ENCODE results near the gene UBE2K. TPM values are rescaled to one million over a fixed set of nuclear protein-coding genes. Genes with fewer than 3 reads are reported as not detected.
A peak's percentile ranks its signal among the peaks of the same experiment; 100 is the strongest.
"Not testable (repeated sequence)": the region's sequence is repeated elsewhere in the genome, so short reads cannot be mapped to it uniquely, and the experiment has no call there.

Gene UBE2K
- total and polyA plus RNA-seq, 12 donors, result 24.0 to 74.0 (median 56.5) TPM

GRCh38 chr4:39698424-39699009 lies 581 bp downstream of the UBE2K start:
- peak overlapping the region; percentile 69 to 95 (median 80) for H3K4me3 ChIP-seq
- H3K27ac ChIP-seq, result peak overlapping the region; percentile 51 to 99 (median 95)
- DNase-seq, result peak; percentile 46 to 55
- no peaks in the 10 kb centered on the region for H3K27me3 ChIP-seq
- no peaks in the 10 kb centered on the region for H3K9me3 ChIP-seq
- peak; percentile 49 to 76 (median 68) for ATAC-seq
- peaks cover 0 to 49% (median 33%) of the 10 kb centered on the region in 9 donors for H3K4me1 ChIP-seq
- WGBS, 2 donors, result 0 to 1% methylated on average over 19 to 21 of the region's 21 CpGs
- intact Hi-C loops (cut with DNase I), result loop anchor here in 7 of 10 donors (2.0 to 10.0 kb wide), 11 partner anchors 34 to 619 kb away; partner anchors contain the start of genes SMIM14 (in 4 of the 7), N4BP2 (in 3 of the 7), PDS5A (in 2 of the 7) and UGDH (in 1 of the 7)
- no peak for TF ChIP-seq CTCF (IDR thresholded peaks at IDR 0.05)
- peaks cover 0 to 20% (median 0%) of the 10 kb centered on the region in 9 donors for H3K36me3 ChIP-seq

GRCh38 chr4:39699687-39700409 lies 1.9 kb downstream of the UBE2K start:
- Histone ChIP-seq H3K9me3 (no peaks in the 10 kb centered on the region), H3K27ac (peak overlapping the region in 5 of 10 donors; percentile 6 to 99 (median 23)), H3K36me3 (peaks cover 0 to 29% (median 0%) of the 10 kb centered on the region in 9 donors), H3K4me1 (peaks cover 0 to 49% (median 33%) of the 10 kb centered on the region in 9 donors), H3K4me3 (peak overlapping the region in 9 of 10 donors; percentile 69 to 95 (median 82)), H3K27me3 (no peaks in the 10 kb centered on the region)
- DNase-seq (no peak), ATAC-seq (no peak)
- 10% methylated on average over 4 of the region's 4 CpGs for WGBS, 2 donors
- TF ChIP-seq CTCF (IDR thresholded peaks at IDR 0.05), result no peak
- intact Hi-C loops (cut with DNase I), result loop anchor here in 7 of 10 donors (2.0 to 10.0 kb wide), 12 partner anchors 32 to 617 kb away; partner anchors contain the start of genes SMIM14 (in 4 of the 7), N4BP2 (in 3 of the 7), PDS5A (in 2 of the 7) and UGDH (in 1 of the 7)

GRCh38 chr4:39700554-39700953 lies 2.6 kb downstream of the UBE2K start:
- 32 to 33% methylated on average over 3 of the region's 3 CpGs for WGBS, 2 donors
- Histone ChIP-seq H3K27me3 (no peaks in the 10 kb centered on the region), H3K36me3 (peaks cover 0 to 35% (median 0%) of the 10 kb centered on the region in 9 donors), H3K4me1 (peaks cover 0 to 47% (median 32%) of the 10 kb centered on the region in 9 donors), H3K4me3 (peak overlapping the region in 7 of 10 donors; percentile 27 to 95 (median 85)), H3K9me3 (no peaks in the 10 kb centered on the region), H3K27ac (peak overlapping the region in 5 of 10 donors; percentile 6 to 99 (median 23))
- ATAC-seq (no peak), DNase-seq (no peak)
- intact Hi-C loops (cut with DNase I), result loop anchor here in 1 of 10 donors (10.0 kb wide), 1 partner anchor 124 kb away; no protein-coding TSS in a partner anchor
- no peak for TF ChIP-seq CTCF (IDR thresholded peaks at IDR 0.05)

- no peak overlapping the region for H3K27ac ChIP-seq
- H3K36me3 ChIP-seq, result peaks cover 0 to 35% (median 0%) of the 10 kb centered on the region in 9 donors
- H3K27me3 ChIP-seq, result no peaks in the 10 kb centered on the region
- H3K4me1 ChIP-seq, result peaks cover 0 to 47% (median 38%) of the 10 kb centered on the region in 9 donors
- H3K4me3 ChIP-seq, result no peak overlapping the region
- no peak for TF ChIP-seq CTCF (IDR thresholded peaks at IDR 0.05)
- no peaks in the 10 kb centered on the region for H3K9me3 ChIP-seq
- DNase-seq, result no peak
- intact Hi-C loops (cut with DNase I), result loop anchor here in 1 of 10 donors (10.0 kb wide), 1 partner anchor 122 kb away; no protein-coding TSS in a partner anchor
- no peak for ATAC-seq
- 86 to 92% methylated on average over 2 of the region's 2 CpGs for WGBS, 2 donors
Observed at GRCh38 chr4:39702716-39703115, 4.8 kb downstream of the UBE2K start.

GRCh38 chr4:39704789-39705188 lies 6.9 kb downstream of the UBE2K start:
- not testable (repeated sequence) for H3K27ac ChIP-seq, H3K9me3 ChIP-seq, H3K4me3 ChIP-seq, DNase-seq, ATAC-seq, H3K27me3 ChIP-seq
- Histone ChIP-seq H3K36me3 (peaks cover 0 to 35% (median 0%) of the 10 kb centered on the region in 9 donors), H3K4me1 (peaks cover 0 to 55% (median 49%) of the 10 kb centered on the region in 9 donors)
- 95 to 97% methylated on average over 12 to 13 of the region's 13 CpGs for WGBS, 2 donors
- intact Hi-C loops (cut with DNase I), result loop anchor here in 1 of 10 donors (10.0 kb wide), 1 partner anchor 120 kb away; no protein-coding TSS in a partner anchor

Data from heart right ventricle (tissue), 16 donors.